Kidney epithelial cell (primary cell): ENCODE results near the gene SLC39A6. TPM values are rescaled to one million over a fixed set of nuclear protein-coding genes. Genes with fewer than 3 reads are reported as not detected.

Experiments
- total RNA-seq: library from RNA; depleted of rRNA; stranded (reverse); fragments of >200 nt; gene quantifications from 2 replicates; pipeline ENCODE4 v1.2.3, GENCODE V29; 2015

Gene SLC39A6
- total RNA-seq, 1 donor from 2014 or later = 94.1 TPM

Other genes starting within 250 kb of the SLC39A6 start
- gene RPRD1A, start 61.8 kb downstream of the SLC39A6 start, total RNA-seq = 58.6 and 64.8 TPM in 2 replicates
- 60.7 and 63.9 TPM in 2 replicates for gene ELP2, start 559 bp upstream of the SLC39A6 start, total RNA-seq
- gene MOCOS, start 58.2 kb upstream of the SLC39A6 start, total RNA-seq = 15.3 and 20.7 TPM in 2 replicates
- 47.2 and 57.3 TPM in 2 replicates for gene FHOD3, start 168.4 kb upstream of the SLC39A6 start, total RNA-seq